ENCODE data around the gene BTBD9.

The BTBD9 gene

GRCh38 chr6:38268342-38268741 lies 371.4 kb downstream of the BTBD9 start:
- DNase-seq (ENCODE audit: low read depth) = no peak
- no peak overlapping the region for H3K4me3 ChIP-seq (ENCODE audit: low read length)
- TF ChIP-seq, protein P1, sequence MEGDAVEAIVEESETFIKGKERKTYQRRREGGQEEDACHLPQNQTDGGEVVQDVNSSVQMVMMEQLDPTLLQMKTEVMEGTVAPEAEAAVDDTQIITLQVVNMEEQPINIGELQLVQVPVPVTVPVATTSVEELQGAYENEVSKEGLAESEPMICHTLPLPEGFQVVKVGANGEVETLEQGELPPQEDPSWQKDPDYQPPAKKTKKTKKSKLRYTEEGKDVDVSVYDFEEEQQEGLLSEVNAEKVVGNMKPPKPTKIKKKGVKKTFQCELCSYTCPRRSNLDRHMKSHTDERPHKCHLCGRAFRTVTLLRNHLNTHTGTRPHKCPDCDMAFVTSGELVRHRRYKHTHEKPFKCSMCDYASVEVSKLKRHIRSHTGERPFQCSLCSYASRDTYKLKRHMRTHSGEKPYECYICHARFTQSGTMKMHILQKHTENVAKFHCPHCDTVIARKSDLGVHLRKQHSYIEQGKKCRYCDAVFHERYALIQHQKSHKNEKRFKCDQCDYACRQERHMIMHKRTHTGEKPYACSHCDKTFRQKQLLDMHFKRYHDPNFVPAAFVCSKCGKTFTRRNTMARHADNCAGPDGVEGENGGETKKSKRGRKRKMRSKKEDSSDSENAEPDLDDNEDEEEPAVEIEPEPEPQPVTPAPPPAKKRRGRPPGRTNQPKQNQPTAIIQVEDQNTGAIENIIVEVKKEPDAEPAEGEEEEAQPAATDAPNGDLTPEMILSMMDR (IDR thresholded peaks at IDR 0.05; ENCODE audit: insufficient read depth, low read depth, low read length, missing control alignments) = no peak

- H3K4me3 ChIP-seq (ENCODE audit: low read length) = no peak overlapping the region
- TF ChIP-seq, protein P1 (IDR thresholded peaks at IDR 0.05; ENCODE audit: insufficient read depth, low read depth, low read length, missing control alignments) = no peak
- DNase-seq (ENCODE audit: low read depth) = no peak
Measured at GRCh38 chr6:38266921-38267354, 372.8 kb downstream of the BTBD9 start.

- TF ChIP-seq, protein P1 (IDR thresholded peaks at IDR 0.05; ENCODE audit: insufficient read depth, low read depth, low read length, missing control alignments) = no peak
- no peak for DNase-seq (ENCODE audit: low read depth)
- H3K4me3 ChIP-seq (ENCODE audit: low read length) = no peak overlapping the region
Measured at GRCh38 chr6:38264605-38265004, 375.1 kb downstream of the BTBD9 start.

GRCh38 chr6:38262609-38263008 lies 377.1 kb downstream of the BTBD9 start:
- TF ChIP-seq, protein P1 (IDR thresholded peaks at IDR 0.05; ENCODE audit: insufficient read depth, low read depth, low read length, missing control alignments) = no peak
- no peak overlapping the region for H3K4me3 ChIP-seq (ENCODE audit: low read length)
- DNase-seq (ENCODE audit: low read depth) = peak; percentile 52

DNA sequence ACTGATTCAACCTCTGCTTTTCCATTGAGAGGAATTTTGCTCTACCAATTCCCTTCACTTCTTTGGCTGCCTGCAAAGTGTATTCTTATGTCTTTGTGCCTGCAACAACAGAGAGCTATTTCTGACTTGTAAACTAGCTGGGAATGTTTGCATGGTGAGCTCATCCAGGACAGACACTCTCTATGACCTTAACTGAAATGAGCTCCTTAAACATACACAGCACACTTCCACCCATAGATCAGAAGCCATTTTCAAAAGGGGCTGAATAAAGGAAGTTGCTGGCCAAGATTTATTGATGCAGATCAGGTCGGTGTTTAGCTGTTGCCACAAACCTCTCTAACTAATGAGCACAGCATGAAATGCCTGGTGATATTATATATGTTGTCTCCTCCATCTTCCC lies 377.7 kb downstream of the BTBD9 start:
- H3K4me3 ChIP-seq (ENCODE audit: low read length) = no peak overlapping the region
- DNase-seq (ENCODE audit: low read depth) = peak; percentile 76
- TF ChIP-seq, protein P1 (IDR thresholded peaks at IDR 0.05; ENCODE audit: insufficient read depth, low read depth, low read length, missing control alignments) = no peak

DNA sequence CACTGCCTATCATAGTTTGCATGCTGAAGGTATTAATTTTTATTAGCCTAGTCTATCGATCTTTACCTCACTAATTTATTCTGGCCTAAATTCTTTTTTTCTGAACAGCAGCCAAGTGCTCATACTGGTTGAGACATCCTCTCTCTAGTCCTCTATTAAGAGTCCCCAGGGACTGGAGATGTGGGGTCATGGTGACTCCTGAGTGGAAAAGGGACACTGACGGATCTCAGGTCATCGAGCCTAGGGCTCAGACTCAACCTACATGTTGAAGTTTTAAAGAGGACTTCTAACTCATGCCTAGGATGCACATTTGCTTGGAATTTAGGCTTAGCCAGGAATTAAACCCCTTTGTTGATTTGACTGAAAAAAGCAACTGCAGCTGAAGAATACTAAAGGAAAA lies 378.1 kb downstream of the BTBD9 start:
- H3K4me3 ChIP-seq (ENCODE audit: low read length) = no peak overlapping the region
- DNase-seq (ENCODE audit: low read depth) = no peak
- TF ChIP-seq, protein P1 (IDR thresholded peaks at IDR 0.05; ENCODE audit: insufficient read depth, low read depth, low read length, missing control alignments) = no peak

DNA sequence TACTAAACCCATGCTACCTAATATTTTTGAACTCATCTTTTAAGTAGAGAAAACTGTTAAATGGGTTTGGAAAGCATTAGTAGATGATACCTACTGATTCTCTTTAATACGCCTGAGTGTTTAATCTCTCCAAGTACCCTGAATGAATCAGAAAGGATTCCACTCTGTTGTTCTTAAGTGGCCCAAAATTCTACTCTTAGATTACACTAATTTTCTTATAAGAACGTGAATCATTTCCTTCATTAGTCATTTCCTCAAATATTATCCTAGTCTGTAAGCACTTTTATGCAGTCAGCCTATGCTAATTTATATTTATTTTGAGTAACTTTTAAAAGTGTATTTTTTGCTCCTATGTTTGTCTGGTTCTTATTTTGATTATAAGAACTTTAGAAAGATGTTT lies 380.0 kb downstream of the BTBD9 start:
- TF ChIP-seq, protein P1 (IDR thresholded peaks at IDR 0.05; ENCODE audit: insufficient read depth, low read depth, low read length, missing control alignments) = no peak
- DNase-seq (ENCODE audit: low read depth) = peak; percentile 69
- H3K4me3 ChIP-seq (ENCODE audit: low read length) = no peak overlapping the region
